ENCODE measurements around the gene ZNHIT3.
"Not testable (repeated sequence)": the region's sequence is repeated elsewhere in the genome, so short reads cannot be mapped to it uniquely, and the experiment has no call there.

DNA sequence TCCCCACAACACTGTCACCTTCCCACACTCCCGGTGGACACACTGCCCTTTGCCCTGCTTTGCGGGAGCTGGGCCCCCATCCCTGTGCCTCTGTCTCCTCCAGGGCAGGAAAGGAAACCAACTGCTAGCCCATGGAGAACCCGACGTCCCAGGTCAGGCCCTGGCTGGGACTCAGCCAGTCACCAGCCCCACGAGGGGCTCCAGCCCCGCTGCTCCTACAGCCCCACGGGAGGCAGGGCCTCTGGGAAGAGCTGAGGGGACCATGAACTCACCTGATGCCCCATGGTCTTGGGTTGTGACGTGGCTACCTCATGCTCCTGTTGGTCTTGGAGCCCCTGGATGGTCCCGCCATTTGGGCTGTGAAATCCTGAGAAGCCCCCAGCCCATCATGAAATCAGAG lies 33.6 kb upstream of the ZNHIT3 start:
- TF ChIP-seq, protein P1, sequence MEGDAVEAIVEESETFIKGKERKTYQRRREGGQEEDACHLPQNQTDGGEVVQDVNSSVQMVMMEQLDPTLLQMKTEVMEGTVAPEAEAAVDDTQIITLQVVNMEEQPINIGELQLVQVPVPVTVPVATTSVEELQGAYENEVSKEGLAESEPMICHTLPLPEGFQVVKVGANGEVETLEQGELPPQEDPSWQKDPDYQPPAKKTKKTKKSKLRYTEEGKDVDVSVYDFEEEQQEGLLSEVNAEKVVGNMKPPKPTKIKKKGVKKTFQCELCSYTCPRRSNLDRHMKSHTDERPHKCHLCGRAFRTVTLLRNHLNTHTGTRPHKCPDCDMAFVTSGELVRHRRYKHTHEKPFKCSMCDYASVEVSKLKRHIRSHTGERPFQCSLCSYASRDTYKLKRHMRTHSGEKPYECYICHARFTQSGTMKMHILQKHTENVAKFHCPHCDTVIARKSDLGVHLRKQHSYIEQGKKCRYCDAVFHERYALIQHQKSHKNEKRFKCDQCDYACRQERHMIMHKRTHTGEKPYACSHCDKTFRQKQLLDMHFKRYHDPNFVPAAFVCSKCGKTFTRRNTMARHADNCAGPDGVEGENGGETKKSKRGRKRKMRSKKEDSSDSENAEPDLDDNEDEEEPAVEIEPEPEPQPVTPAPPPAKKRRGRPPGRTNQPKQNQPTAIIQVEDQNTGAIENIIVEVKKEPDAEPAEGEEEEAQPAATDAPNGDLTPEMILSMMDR (IDR thresholded peaks at IDR 0.05; ENCODE audit: low read depth, low read length, missing input control): not testable (repeated sequence)
- not testable (repeated sequence) for TF ChIP-seq HNF4G (IDR thresholded peaks at IDR 0.05); TAF1 (conservative IDR thresholded peaks at IDR 0.05); GABPA (IDR thresholded peaks at IDR 0.05 in 1 of 2, conservative IDR thresholded peaks at IDR 0.05 in 1 of 2); JUND (IDR thresholded peaks at IDR 0.05); YY1 (IDR thresholded peaks at IDR 0.05); RXRA (IDR thresholded peaks at IDR 0.05); RAD21 (IDR thresholded peaks at IDR 0.05); SP1 (IDR thresholded peaks at IDR 0.05); EGR1 (IDR thresholded peaks at IDR 0.05; ENCODE audit: low read depth in 2 of 2)
- TF ChIP-seq, protein P2, sequence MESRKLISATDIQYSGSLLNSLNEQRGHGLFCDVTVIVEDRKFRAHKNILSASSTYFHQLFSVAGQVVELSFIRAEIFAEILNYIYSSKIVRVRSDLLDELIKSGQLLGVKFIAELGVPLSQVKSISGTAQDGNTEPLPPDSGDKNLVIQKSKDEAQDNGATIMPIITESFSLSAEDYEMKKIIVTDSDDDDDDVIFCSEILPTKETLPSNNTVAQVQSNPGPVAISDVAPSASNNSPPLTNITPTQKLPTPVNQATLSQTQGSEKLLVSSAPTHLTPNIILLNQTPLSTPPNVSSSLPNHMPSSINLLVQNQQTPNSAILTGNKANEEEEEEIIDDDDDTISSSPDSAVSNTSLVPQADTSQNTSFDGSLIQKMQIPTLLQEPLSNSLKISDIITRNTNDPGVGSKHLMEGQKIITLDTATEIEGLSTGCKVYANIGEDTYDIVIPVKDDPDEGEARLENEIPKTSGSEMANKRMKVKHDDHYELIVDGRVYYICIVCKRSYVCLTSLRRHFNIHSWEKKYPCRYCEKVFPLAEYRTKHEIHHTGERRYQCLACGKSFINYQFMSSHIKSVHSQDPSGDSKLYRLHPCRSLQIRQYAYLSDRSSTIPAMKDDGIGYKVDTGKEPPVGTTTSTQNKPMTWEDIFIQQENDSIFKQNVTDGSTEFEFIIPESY (IDR thresholded peaks at IDR 0.05): not testable (repeated sequence)
- TF ChIP-seq, protein P3, sequence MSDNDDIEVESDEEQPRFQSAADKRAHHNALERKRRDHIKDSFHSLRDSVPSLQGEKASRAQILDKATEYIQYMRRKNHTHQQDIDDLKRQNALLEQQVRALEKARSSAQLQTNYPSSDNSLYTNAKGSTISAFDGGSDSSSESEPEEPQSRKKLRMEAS (IDR thresholded peaks at IDR 0.05): not testable (repeated sequence)
- TF ChIP-seq, protein P4, sequence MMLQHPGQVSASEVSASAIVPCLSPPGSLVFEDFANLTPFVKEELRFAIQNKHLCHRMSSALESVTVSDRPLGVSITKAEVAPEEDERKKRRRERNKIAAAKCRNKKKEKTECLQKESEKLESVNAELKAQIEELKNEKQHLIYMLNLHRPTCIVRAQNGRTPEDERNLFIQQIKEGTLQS (IDR thresholded peaks at IDR 0.05): not testable (repeated sequence)
- TF ChIP-seq, protein P5, sequence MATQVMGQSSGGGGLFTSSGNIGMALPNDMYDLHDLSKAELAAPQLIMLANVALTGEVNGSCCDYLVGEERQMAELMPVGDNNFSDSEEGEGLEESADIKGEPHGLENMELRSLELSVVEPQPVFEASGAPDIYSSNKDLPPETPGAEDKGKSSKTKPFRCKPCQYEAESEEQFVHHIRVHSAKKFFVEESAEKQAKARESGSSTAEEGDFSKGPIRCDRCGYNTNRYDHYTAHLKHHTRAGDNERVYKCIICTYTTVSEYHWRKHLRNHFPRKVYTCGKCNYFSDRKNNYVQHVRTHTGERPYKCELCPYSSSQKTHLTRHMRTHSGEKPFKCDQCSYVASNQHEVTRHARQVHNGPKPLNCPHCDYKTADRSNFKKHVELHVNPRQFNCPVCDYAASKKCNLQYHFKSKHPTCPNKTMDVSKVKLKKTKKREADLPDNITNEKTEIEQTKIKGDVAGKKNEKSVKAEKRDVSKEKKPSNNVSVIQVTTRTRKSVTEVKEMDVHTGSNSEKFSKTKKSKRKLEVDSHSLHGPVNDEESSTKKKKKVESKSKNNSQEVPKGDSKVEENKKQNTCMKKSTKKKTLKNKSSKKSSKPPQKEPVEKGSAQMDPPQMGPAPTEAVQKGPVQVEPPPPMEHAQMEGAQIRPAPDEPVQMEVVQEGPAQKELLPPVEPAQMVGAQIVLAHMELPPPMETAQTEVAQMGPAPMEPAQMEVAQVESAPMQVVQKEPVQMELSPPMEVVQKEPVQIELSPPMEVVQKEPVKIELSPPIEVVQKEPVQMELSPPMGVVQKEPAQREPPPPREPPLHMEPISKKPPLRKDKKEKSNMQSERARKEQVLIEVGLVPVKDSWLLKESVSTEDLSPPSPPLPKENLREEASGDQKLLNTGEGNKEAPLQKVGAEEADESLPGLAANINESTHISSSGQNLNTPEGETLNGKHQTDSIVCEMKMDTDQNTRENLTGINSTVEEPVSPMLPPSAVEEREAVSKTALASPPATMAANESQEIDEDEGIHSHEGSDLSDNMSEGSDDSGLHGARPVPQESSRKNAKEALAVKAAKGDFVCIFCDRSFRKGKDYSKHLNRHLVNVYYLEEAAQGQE (IDR thresholded peaks at IDR 0.05): not testable (repeated sequence)
